ENCODE results near the gene CHST10.
"Not testable (repeated sequence)": the region's sequence is repeated elsewhere in the genome, so short reads cannot be mapped to it uniquely, and the experiment has no call there.

CHST10 gene

DNA sequence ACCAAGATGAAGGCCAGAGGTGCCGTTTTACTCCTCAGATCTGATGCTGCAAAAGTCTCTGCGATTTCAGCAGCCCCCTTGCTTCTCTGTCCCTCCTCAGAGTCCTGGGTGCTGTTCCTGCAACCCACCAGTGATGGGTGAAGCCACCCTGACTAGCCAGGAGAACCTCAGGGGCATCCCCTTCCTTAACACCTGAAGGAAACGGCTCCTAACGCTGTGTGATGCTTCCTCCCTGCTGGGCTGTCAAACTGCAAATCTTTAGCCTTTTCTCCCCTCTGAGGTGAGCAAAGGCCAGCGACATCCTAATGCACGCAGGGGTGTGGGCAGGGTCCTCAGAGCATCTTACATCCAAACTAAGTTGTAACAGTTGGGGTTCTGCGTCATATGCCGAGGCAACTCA lies 24.8 kb downstream of the CHST10 start:
- no peak for DNase-seq (ENCODE audit: low spot score)

DNA sequence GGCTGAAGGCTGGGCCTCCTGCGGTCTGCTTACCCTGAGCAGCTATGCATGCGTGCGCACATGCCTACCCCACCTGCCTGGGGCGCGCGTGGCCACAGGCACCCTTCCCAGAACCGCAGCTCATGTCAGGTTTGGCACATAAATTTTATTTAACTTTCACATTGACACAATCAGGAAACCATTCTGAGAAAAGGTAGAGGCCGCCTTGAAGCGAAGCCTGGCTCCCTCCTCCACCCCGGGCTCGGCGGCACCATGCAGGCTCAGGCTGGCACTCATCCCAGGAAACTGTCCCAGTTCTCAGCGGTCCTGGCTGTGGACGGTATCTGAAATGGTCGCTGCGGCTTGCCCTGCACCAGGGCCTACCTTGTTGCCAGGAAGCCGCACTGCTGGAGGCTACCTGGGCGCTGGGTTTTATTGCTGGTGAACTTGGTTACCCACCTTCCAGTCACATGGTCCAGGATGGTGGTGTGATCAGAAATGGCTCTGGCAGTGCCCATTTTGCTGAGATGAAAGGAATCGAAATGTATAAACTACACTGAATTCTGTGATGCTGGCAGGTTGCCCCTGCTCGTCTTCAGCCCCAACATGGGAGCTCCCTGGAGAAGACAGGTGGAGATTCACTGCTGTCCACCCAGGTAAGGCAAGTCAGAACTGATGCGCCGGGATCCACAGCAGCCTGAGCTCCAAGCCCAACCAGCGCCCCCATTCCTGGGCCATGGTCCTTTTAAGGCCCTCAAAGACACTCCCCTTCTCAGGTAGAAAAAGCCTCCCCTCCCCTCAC lies 25.5 kb downstream of the CHST10 start:
- DNase-seq (ENCODE audit: low spot score): no peak

GRCh38 chr2:100390001-100390940 lies 27.2 kb downstream of the CHST10 start:
- DNase-seq (ENCODE audit: low spot score): no peak

DNA sequence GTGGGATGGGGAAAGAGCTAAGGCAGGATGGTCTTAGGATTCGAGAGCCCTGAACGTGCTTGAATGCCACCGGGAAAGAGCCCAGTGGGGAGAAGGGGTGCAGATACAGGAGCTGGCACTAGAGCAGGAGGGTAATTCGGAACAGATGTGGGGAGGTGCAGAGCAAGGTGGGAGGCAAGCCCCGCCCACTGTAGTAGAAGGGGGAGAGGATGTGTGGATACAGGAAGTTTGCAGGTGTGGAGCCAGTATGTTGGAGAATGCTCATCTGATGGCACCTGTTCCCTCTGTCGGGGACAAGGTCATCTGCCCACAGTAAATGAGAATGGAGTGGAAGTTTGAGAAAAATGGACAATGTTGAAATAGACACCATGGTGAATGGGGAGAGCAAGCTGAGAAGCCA lies 28.8 kb downstream of the CHST10 start:
- no peak for DNase-seq (ENCODE audit: low spot score)

DNA sequence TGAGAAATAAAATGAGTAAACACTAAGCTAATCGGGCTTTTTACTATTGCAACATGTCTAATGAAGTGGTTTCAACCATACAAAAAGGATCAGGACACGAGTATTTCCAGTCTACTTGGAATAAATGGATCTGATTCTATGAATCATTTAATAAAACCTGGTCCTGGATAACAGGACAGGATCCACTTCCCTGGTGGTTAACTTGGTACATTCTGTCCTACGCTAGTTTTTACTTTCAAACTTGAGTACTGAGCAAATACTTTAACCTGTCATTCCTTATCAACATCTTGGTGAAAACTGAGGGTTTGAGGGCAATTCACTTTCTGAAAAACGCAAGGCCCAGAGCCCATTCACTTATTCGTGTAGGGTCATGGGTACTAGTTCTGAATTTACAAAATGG lies 33.5 kb downstream of the CHST10 start:
- no peak for DNase-seq (ENCODE audit: low spot score)

- DNase-seq (ENCODE audit: low spot score): no peak
Measured at GRCh38 chr2:100383306-100383705, 34.2 kb downstream of the CHST10 start.

DNA sequence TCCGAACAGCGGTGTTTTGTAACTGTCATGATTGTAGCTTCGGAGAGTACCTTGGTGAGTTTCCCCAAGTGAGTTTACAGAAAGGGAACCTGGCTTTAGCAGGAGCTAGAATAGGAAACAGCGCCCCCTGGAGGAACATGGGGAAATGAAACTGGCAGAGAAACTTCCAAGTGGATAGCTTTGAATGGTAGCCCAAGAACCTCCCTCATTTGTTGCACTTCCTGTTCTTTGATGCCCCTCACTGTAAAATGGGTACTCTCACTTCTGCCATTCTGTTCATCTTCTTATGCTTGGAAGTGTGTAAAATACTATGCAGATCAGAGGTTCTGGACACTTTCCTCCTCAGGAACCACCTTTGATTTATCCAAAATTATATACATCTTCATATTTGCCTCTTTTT lies 36.2 kb downstream of the CHST10 start:
- peak; percentile 58 for DNase-seq (ENCODE audit: low spot score)

DNA sequence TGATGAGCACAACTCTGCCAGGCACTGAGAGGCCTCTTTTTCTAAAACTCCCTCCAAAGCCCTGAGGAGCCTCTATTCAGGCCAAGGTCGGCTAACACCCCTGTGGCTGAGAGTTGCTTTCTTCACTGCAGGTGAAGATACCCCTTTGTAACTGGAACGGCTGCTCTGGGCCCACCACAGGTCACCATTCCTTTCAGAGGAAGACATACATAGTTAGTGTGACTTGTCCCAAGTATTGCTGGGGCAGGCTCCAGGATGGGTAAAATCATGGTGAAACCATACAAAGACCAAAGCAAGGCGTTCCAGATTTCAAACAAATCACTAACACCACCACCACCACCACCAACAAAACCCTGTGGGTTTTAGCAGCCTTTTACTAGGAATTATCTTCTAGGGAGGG lies 36.8 kb downstream of the CHST10 start:
- no peak for DNase-seq (ENCODE audit: low spot score)

GRCh38 chr2:100376836-100377235 lies 40.6 kb downstream of the CHST10 start:
- no peak for DNase-seq (ENCODE audit: low spot score)

DNA sequence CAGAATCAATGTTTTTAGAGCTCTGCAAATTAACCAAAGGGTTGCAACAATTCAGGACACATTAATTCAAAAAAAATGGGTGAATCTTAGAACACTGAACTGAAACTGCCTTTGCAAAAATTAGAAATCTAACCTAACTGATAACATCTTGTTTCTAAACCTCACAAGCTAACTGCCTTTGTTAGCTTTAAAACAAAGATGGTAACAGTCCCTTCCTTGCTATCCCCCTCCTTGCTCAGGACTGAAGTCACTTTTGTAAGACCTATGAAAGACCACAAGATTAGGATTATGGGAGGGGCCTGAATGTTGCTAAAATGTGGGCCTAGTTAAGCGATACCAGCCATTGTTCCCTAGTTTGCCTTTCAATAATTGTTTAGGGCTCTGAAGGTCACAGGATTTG lies 50.3 kb downstream of the CHST10 start:
- no peak for DNase-seq (ENCODE audit: low spot score)

- no peak for DNase-seq (ENCODE audit: low spot score)
Measured at GRCh38 chr2:100365434-100365833, 52.0 kb downstream of the CHST10 start.

- DNase-seq (ENCODE audit: low spot score): not testable (repeated sequence)
Measured at GRCh38 chr2:100362269-100362668, 55.2 kb downstream of the CHST10 start.

GRCh38 chr2:100359576-100359975 lies 57.9 kb downstream of the CHST10 start:
- DNase-seq (ENCODE audit: low spot score): no peak

DNA sequence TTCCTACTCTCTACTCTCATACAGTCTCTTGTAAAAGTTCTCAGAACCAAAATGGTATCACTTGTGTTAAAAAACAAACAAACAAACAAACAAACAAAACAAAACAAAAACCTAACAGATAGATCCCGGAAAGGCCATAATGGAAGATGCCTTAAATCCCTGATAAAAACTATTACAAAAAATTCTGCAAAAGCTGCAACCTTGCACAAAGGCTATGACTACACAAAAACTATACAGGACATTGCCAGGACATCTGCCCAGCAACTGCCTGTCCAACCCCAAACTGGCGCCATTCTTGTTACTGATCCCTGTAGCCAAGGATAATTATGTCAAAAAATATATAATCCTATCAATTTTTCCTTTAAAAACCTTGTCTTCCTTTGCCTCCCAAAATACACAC lies 58.9 kb downstream of the CHST10 start:
- DNase-seq (ENCODE audit: low spot score): no peak

- DNase-seq (ENCODE audit: low spot score): no peak
Measured at GRCh38 chr2:100352521-100352920, 64.9 kb downstream of the CHST10 start.

GRCh38 chr2:100350661-100351185 lies 66.7 kb downstream of the CHST10 start:
- DNase-seq (ENCODE audit: low spot score): no peak

GRCh38 chr2:100345144-100345543 lies 72.3 kb downstream of the CHST10 start:
- DNase-seq (ENCODE audit: low spot score): not testable (repeated sequence)

DNA sequence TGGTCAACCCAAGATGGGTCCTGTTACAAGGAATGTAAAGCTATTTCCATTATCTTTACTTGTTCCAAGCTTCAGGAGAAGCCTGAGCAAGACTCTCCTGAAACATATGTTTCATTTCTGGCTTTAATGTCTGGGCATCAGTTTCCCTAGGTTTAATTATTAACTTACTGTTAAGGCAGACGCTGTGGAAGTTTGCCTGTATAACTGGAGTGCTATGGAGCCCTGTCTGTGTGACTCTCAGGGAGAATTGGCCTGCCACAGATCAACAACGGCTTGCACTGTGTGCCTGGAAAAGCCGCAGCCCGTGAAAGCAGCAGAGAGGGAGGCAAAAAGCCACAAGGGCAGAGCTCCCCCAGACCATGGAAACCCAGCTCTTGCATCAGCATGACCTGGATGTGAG lies 73.0 kb downstream of the CHST10 start:
- no peak for DNase-seq (ENCODE audit: low spot score)

GRCh38 chr2:100342466-100342865 lies 75.0 kb downstream of the CHST10 start:
- DNase-seq (ENCODE audit: low spot score): not testable (repeated sequence)
